Keratinocyte (primary cell): Measurements from ENCODE around the gene AGPAT3. TPM values are rescaled to one million over a fixed set of nuclear protein-coding genes. Genes with fewer than 3 reads are reported as not detected.

Experiments
- DNase-seq: peaks from one replicate; pipeline ENCODE4 v3.0.0-alpha.2; 2011; ENCODE audit warnings: low read depth, missing footprints, low spot score
- FAIRE-seq: peaks from 2 replicates; lab custom pipeline; 2011; peaks lifted over from hg19 to GRCh38; lab: Jason Lieb, UNC
- H2AFZ ChIP-seq: 2 replicates; pipeline ENCODE4 v1.6.0; 2012; ENCODE audit warnings: low read length, control low read depth, inconsistent platforms; ENCODE audit not compliant: control insufficient read depth
- H3K27ac ChIP-seq: 2 replicates; pipeline ENCODE4 v1.5.1; 2011; ENCODE audit warnings: low read length; ENCODE audit not compliant: control insufficient read depth, insufficient read depth
- H3K27me3 ChIP-seq: 3 replicates; pipeline ENCODE4 v1.6.0; 2011; ENCODE audit warnings: low read length; ENCODE audit not compliant: control insufficient read depth, insufficient read depth; ENCODE audit errors: extremely low read depth
- H3K36me3 ChIP-seq, 2 experiments: 2 replicates in 1 of 2; 3 replicates in 1 of 2; pipeline ENCODE4 v1.5.1; 2011; ENCODE audit warnings: low read length in 2 of 2, mild to moderate bottlenecking in 1 of 2; ENCODE audit not compliant: control insufficient read depth in 2 of 2, insufficient read depth in 2 of 2; ENCODE audit errors: extremely low read depth in 1 of 2
- H3K4me1 ChIP-seq: 3 replicates; pipeline ENCODE4 v1.5.1; 2011; ENCODE audit warnings: low read length; ENCODE audit not compliant: control insufficient read depth, insufficient read depth; ENCODE audit errors: extremely low read depth
- H3K4me2 ChIP-seq: 3 replicates; pipeline ENCODE4 v1.6.0; 2011; ENCODE audit warnings: low read depth, low read length; ENCODE audit not compliant: control insufficient read depth, insufficient read depth; ENCODE audit errors: extremely low read depth
- H3K4me3 ChIP-seq, 3 experiments: fragments of 200-600 bp in 1 of 3; sonication (generic) in 1 of 3; 2 replicates in 2 of 3; 3 replicates in 1 of 3; pipeline ENCODE4 v1.5.1; 2011 to 2016; ENCODE audit warnings: low read length in 3 of 3, mild to moderate bottlenecking in 3 of 3, control low read depth in 2 of 3, inconsistent platforms in 1 of 3, low read depth in 1 of 3, mixed read lengths in 1 of 3, mixed run types in 1 of 3, moderate library complexity in 1 of 3; ENCODE audit not compliant: control insufficient read depth in 2 of 3, insufficient read depth in 2 of 3; ENCODE audit errors: extremely low read depth in 1 of 3
- H3K79me2 ChIP-seq: 2 replicates; pipeline ENCODE4 v1.6.0; 2012; ENCODE audit warnings: low read length; ENCODE audit not compliant: control insufficient read depth, insufficient read depth
- H3K9ac ChIP-seq: 3 replicates; pipeline ENCODE4 v1.6.0; 2011; ENCODE audit warnings: low read length; ENCODE audit not compliant: control insufficient read depth, insufficient read depth; ENCODE audit errors: extremely low read depth
- H3K9me1 ChIP-seq: 3 replicates; pipeline ENCODE4 v1.6.0; 2011; ENCODE audit warnings: low read length; ENCODE audit not compliant: control insufficient read depth, insufficient read depth; ENCODE audit errors: extremely low read depth
- H3K9me3 ChIP-seq: 2 replicates; pipeline ENCODE4 v1.5.1; 2012; ENCODE audit warnings: low read depth, low read length; ENCODE audit not compliant: control insufficient read depth
- H4K20me1 ChIP-seq: 3 replicates; pipeline ENCODE4 v1.6.0; 2011; ENCODE audit warnings: low read length; ENCODE audit not compliant: control insufficient read depth, insufficient read depth; ENCODE audit errors: extremely low read depth
- CTCF ChIP-seq, 3 experiments: IDR thresholded peaks in 1 of 3; conservative IDR thresholded peaks in 1 of 3; optimal IDR thresholded peaks in 1 of 3; 2 replicates in 2 of 3; 3 replicates in 1 of 3; pipeline versions ENCODE3 to v1.5.1; 2011; ENCODE audit warnings: low read length in 3 of 3, mild to moderate bottlenecking in 3 of 3, moderate library complexity in 2 of 3, control low read depth in 1 of 3, inconsistent platforms in 1 of 3; ENCODE audit not compliant: insufficient read depth in 2 of 3; ENCODE audit errors: extremely low read depth in 1 of 3
- EZH2 ChIP-seq: IDR thresholded peaks from one replicate; pipeline ENCODE4 v1.6.1; 2012; ENCODE audit warnings: inconsistent platforms, mild to moderate bottlenecking, low read length, moderate library complexity
- dilution Hi-C: fragments of 300-500 bp; cut with MboI; formaldehyde crosslinking; loops from one replicate; pipeline ENCODE4 v1.7.0; 2020; ENCODE audit warnings: low sequenced_read_pairs; ENCODE audit not compliant: extremely low pct_ligation_motif_present
- polyA plus RNA-seq, 5 experiments: library from polyadenylated mRNA; depleted of rRNA in 3 of 5; stranded (reverse) in 3 of 5; stranded (forward) in 1 of 5; unstranded in 1 of 5; fragments of >200 nt; gene quantifications; 1 replicate in 1 of 5; 2 replicates in 3 of 5; 3 replicates in 1 of 5; pipeline versions ENCODE4 v1.2.1 to v1.2.3, GENCODE V29; 2011 to 2012; ENCODE audit warnings: missing spikeins in 2 of 5, low read depth in 1 of 5, low replicate concordance in 1 of 5

AGPAT3 gene
- polyA plus RNA-seq, 1 donor (not counting 4 experiments of a cell fraction or from before 2014, with no cell fraction given) = 21.7 TPM

- Histone ChIP-seq H4K20me1 (no peaks in the 10 kb centered on the region), H3K9me1 (no peaks in the 10 kb centered on the region), H3K9ac (no peak overlapping the region), H2AFZ (peak overlapping the region; percentile 6), H3K36me3 (no peaks in the 10 kb centered on the region), H3K4me3 (no peak overlapping the region), H3K4me2 (peak overlapping the region; percentile 56), H3K27me3 (peaks cover 5% of the 10 kb centered on the region), H3K79me2 (no peaks in the 10 kb centered on the region), H3K4me1 (peaks cover 10% of the 10 kb centered on the region), H3K27ac (no peak overlapping the region), H3K9me3 (no peaks in the 10 kb centered on the region)
- dilution Hi-C loops = no loop called here
- TF ChIP-seq CTCF (optimal IDR thresholded peaks at IDR 0.05 in 1 of 3, IDR thresholded peaks at IDR 0.05 in 1 of 3, conservative IDR thresholded peaks at IDR 0.05 in 1 of 3; ENCODE audit: extremely low read depth in 1 of 3, insufficient read depth in 2 of 3, low read length in 3 of 3) = no peak
- no peak for TF ChIP-seq EZH2
- FAIRE-seq = no peak
- DNase-seq = no peak
These were observed 5.2 kb upstream of the AGPAT3 start for GRCh38 chr21:43859747-43860214.

GRCh38 chr21:43861706-43862105, 3.3 kb upstream of the AGPAT3 start:
- no peak overlapping the region for H2AFZ ChIP-seq
- peaks cover 14% of the 10 kb centered on the region for H3K4me1 ChIP-seq
- H4K20me1 ChIP-seq = no peaks in the 10 kb centered on the region
- H3K79me2 ChIP-seq = peaks cover 4% of the 10 kb centered on the region
- no peaks in the 10 kb centered on the region for H3K9me1 ChIP-seq
- H3K36me3 ChIP-seq = no peaks in the 10 kb centered on the region
- no peak overlapping the region for H3K27ac ChIP-seq
- dilution Hi-C loops = no loop called here
- H3K9me3 ChIP-seq = no peaks in the 10 kb centered on the region
- DNase-seq (no peak), FAIRE-seq (no peak)
- TF ChIP-seq EZH2 = no peak
- TF ChIP-seq CTCF (optimal IDR thresholded peaks at IDR 0.05 in 1 of 3, IDR thresholded peaks at IDR 0.05 in 1 of 3, conservative IDR thresholded peaks at IDR 0.05 in 1 of 3; ENCODE audit: extremely low read depth in 1 of 3, insufficient read depth in 2 of 3, low read length in 3 of 3) = no peak
- H3K9ac ChIP-seq = no peak overlapping the region
- peaks cover 5% of the 10 kb centered on the region for H3K27me3 ChIP-seq
- H3K4me3 ChIP-seq = no peak overlapping the region
- no peak overlapping the region for H3K4me2 ChIP-seq
